ENCODE data around the gene ASB2.

ASB2 gene

DNA sequence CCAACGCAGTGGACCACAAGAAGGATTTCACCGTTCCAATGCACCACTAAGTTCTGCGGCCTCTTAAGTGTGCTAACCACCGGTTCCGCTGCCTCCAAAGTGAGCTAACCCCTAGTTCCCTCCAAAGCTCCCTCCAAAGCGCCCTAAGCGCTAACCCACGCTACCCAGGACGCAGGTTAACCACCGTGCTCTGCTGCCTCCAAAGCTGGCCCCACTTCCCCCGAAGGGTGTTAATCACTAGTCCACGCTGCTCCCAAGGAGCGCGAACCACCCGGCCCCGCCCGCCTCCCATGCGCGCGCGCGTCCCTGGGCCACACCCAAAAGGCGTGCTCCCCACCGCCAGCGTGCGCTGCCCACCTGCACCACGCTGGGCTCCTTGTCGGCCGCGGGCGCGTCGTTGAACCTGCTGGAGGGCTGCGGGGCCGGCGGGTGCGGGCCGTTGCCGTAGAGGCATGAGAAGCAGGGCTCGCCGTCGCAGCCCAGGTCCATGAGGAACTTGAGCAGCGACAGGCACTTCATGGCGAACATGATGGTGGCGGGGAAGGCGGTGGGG, 37.5 kb downstream of the ASB2 start:
- CTCF ChIA-PET: interaction anchor here (1.2 to 15.8 kb wide), 24 partner anchors 9 to 203 kb away, joined by 3 to 472 read pairs (median 20); partner anchors contain the start of genes ASB2, CCDC197, FAM181A and IFI27L2
- POLR2A ChIA-PET: no interaction called here
- H3K4me3 ChIP-seq (ENCODE audit: low read depth, low read length): peak overlapping the region; percentile 50
- no peak for DNase-seq (ENCODE audit: low read depth, low spot score)
- TF ChIP-seq, protein P1, sequence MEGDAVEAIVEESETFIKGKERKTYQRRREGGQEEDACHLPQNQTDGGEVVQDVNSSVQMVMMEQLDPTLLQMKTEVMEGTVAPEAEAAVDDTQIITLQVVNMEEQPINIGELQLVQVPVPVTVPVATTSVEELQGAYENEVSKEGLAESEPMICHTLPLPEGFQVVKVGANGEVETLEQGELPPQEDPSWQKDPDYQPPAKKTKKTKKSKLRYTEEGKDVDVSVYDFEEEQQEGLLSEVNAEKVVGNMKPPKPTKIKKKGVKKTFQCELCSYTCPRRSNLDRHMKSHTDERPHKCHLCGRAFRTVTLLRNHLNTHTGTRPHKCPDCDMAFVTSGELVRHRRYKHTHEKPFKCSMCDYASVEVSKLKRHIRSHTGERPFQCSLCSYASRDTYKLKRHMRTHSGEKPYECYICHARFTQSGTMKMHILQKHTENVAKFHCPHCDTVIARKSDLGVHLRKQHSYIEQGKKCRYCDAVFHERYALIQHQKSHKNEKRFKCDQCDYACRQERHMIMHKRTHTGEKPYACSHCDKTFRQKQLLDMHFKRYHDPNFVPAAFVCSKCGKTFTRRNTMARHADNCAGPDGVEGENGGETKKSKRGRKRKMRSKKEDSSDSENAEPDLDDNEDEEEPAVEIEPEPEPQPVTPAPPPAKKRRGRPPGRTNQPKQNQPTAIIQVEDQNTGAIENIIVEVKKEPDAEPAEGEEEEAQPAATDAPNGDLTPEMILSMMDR (IDR thresholded peaks at IDR 0.05; ENCODE audit: insufficient read depth, low read length, missing control alignments): no peak

DNA sequence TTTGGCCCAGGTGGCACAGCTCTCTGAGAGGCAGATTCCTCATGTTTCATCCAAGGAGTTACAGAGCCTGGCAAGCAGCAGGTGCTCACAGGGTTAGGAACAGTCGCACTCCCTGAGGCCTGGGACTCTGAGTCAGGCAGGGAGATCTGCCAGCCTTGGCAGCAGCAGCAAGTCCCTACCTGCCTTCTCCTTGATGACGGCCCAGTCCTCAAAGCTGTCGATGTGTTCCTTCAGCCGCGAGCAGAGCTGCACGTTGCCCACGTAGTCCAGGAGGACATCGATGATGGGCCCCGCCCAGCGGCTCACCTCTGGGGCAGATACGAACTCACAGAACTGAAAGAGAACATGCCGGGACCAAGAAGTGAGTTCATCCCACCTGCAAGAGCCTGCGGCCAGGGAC, 38.9 kb downstream of the ASB2 start:
- POLR2A ChIA-PET: no interaction called here
- H3K4me3 ChIP-seq (ENCODE audit: low read depth, low read length): no peak overlapping the region
- TF ChIP-seq, protein P1 (IDR thresholded peaks at IDR 0.05; ENCODE audit: insufficient read depth, low read length, missing control alignments): no peak
- no peak for DNase-seq (ENCODE audit: low read depth, low spot score)
- CTCF ChIA-PET: interaction anchor here (0.9 to 15.8 kb wide), 13 partner anchors 9 to 282 kb away, joined by 4 to 472 read pairs (median 14); partner anchors contain the start of genes CCDC197 and IFI27L2

DNA sequence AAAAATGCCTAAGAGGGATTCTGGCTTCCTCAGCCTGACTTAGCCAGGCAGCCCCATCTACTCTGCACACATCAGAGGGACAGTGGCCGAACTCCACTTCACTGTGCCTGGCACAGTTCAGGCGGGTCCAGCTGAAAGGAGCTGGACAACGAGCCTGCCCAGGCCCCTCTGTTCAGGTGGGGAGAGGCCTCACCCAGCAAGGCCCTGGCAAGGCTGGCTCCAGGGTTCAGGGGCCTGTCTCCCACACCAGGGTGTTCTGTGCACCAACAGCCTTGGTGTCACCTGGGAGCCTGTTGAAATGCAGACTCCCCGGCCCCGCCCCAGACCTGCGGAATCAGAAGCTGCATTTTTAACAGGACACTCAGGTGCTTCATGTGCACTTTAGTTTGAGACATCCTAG, 39.4 kb downstream of the ASB2 start:
- ChIA-PET CTCF (interaction anchor here (0.9 to 15.8 kb wide), 14 partner anchors 10 to 281 kb away, joined by 3 to 472 read pairs (median 9); partner anchors contain the start of gene CCDC197), POLR2A (no interaction called here)
- TF ChIP-seq, protein P1 (IDR thresholded peaks at IDR 0.05; ENCODE audit: insufficient read depth, low read length, missing control alignments): no peak
- no peak for DNase-seq (ENCODE audit: low read depth, low spot score)
- no peak overlapping the region for H3K4me3 ChIP-seq (ENCODE audit: low read depth, low read length)

DNA sequence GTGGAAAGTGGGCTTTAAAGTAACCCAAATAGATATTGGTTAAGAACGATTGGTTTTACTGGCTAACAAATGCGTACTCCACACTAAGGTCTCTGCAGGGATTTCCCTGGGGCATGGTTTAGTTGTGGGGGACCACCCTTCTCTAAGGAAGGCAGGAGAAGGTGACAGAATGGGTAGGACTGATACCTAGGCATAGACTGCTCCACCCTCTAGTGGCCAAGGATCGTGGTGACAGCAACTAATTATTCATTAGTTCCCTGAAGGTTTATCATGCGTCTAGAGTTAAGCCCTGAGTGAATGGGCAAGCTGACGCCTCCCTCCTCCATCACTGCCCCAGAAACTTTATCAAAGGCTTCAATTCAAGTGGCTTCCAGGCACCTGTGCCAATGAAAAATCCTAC, 40.1 kb downstream of the ASB2 start:
- POLR2A ChIA-PET: no interaction called here
- no peak for DNase-seq (ENCODE audit: low read depth, low spot score)
- H3K4me3 ChIP-seq (ENCODE audit: low read depth, low read length): no peak overlapping the region
- TF ChIP-seq, protein P1 (IDR thresholded peaks at IDR 0.05; ENCODE audit: insufficient read depth, low read length, missing control alignments): peak; percentile 30
- CTCF ChIA-PET: interaction anchor here (0.9 to 15.8 kb wide), 14 partner anchors 11 to 281 kb away, joined by 3 to 472 read pairs (median 6); partner anchors contain the start of gene CCDC197

DNA sequence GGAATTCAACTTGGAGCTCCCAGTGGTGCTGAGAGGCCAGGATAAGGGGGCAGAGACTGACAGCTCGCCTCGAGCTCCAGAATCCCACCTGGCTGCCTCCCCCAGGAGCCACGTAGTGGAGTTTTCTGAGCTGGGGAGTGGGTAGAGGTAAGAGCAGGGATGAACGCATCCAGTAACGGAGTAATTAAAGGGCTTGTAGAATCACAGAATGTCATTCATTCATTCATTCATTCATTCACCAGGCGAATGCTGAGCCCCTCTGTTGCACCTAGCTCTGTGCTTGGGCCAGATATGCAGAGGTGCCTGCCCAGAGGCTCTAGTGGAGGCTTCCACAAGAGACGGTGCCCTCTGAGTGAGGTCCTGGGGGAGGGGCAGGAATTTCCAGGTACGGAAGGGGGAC, 41.2 kb downstream of the ASB2 start:
- CTCF ChIA-PET: interaction anchor here (1.3 to 15.8 kb wide), 9 partner anchors 11 to 280 kb away, joined by 3 to 472 read pairs (median 10); partner anchors contain the start of gene CCDC197
- POLR2A ChIA-PET: no interaction called here
- TF ChIP-seq, protein P1 (IDR thresholded peaks at IDR 0.05; ENCODE audit: insufficient read depth, low read length, missing control alignments): no peak

DNA sequence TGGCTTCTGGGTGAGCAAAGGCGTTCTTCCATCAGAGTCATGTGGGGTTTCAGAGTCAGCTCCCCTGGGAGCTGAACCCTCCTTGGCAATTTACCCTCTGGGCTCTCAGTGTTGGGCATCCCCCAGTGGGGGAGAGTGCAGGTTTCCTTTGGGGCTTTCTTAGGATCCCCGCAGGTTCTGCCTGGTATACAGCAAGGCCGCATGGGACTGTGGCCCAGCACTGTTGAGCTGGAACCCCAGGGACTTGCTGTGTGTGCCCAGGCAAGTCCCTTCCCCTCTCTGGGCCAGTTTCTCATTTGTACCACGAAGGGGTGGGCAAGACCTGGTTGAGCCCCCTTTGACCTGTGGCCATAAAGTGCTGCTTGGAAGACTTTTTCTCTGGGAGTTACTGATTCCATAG, 43.7 kb downstream of the ASB2 start:
- no peak overlapping the region for H3K4me3 ChIP-seq (ENCODE audit: low read depth, low read length)
- DNase-seq (ENCODE audit: low read depth, low spot score): no peak
- ChIA-PET POLR2A (no interaction called here), CTCF (no interaction called here)
- TF ChIP-seq, protein P1 (IDR thresholded peaks at IDR 0.05; ENCODE audit: insufficient read depth, low read length, missing control alignments): no peak

More for the DNA sequence above, 41.2 kb downstream of the ASB2 start:
- no peak for DNase-seq (ENCODE audit: low read depth, low spot score)
- no peak overlapping the region for H3K4me3 ChIP-seq (ENCODE audit: low read depth, low read length)

Data from AG04449 (cell line).